ENCODE data around the gene TFF3. TPM values are rescaled to one million over a fixed set of nuclear protein-coding genes. Genes with fewer than 3 reads are reported as not detected.

The TFF3 gene
- total and polyA plus RNA-seq, 10 of the 15 experiments (the other 5 are each of a cell fraction or from before 2014, with no cell fraction given) = not detected

DNA sequence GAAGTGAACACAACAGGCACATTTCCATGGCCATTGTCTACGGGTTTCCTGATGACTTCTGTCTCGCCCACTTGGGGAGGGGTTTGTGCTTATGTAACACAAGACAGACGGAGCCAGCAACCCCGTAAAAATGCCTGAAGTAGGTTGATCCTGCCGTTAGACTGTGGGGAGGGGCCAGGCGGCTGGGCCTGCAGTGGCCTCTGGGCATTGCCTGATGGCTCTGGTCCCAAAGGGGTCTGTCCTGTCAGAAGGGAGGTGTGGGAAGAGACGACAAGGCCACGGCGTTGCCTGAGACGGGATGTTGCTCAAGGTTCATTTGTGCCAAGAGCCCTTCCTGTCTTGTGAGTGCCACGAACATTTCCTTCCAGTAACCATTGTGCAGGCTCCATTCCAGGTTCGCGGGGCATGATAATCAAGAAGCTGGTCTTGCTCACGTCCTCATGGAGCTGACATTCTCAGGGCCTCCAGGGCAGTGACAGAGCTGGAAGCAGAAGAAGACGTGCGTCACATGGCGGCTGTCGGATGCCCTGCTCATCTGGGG is 51.5 kb downstream of the TFF3 start:
- Histone ChIP-seq H3K9ac (ENCODE audit: control insufficient read depth, insufficient read depth, low read length) (no peak overlapping the region), H3K36me3 (ENCODE audit: control insufficient read depth in 2 of 2, insufficient read depth in 2 of 2, low read length in 1 of 2) (no peaks in the 10 kb centered on the region; a peak in 1 of 4 replicates), H3K27ac (ENCODE audit: control insufficient read depth, insufficient read depth) (no peak overlapping the region), H3K4me2 (ENCODE audit: control insufficient read depth, insufficient read depth) (no peak overlapping the region), H3K9me3 (replicated peaks; ENCODE audit: control insufficient read depth, insufficient read depth, low read length) (no peaks in the 10 kb centered on the region), H3K79me2 (ENCODE audit: control insufficient read depth, insufficient read depth, low read length) (no peaks in the 10 kb centered on the region), H2AFZ (ENCODE audit: control insufficient read depth, low read depth, low read length) (no peak overlapping the region), H3K4me1 (ENCODE audit: control insufficient read depth, insufficient read depth, low read length) (no peaks in the 10 kb centered on the region), H3K27me3 (replicated peaks in 1 of 2; ENCODE audit: control insufficient read depth in 2 of 2, insufficient read depth in 2 of 2, low read length in 1 of 2) (no peaks in the 10 kb centered on the region; a peak in 1 of 4 replicates), H4K20me1 (ENCODE audit: control insufficient read depth, insufficient read depth) (no peaks in the 10 kb centered on the region), H3K4me3 (no peak overlapping the region)
- CTCF ChIA-PET = interaction anchor here (0.6 to 1.8 kb wide), 5 partner anchors 11 to 980 kb away, joined by 3 to 5 read pairs (median 3); no protein-coding TSS in a partner anchor
- in situ Hi-C loops (cut with MboI) = no loop called here
- intact Hi-C loops (cut with micrococcal nuclease; ENCODE audit: unreplicated experiment) = no loop called here
- RAD21 ChIA-PET (ENCODE audit: unreplicated experiment) = interaction anchor here (1.8 kb wide), 1 partner anchor 118 kb away, joined by 8 read pairs; no protein-coding TSS in a partner anchor
- SMC1A ChIA-PET (ENCODE audit: uncharacterized antibody, unreplicated experiment) = no interaction called here
- FAIRE-seq (no peak), DNase-seq (ENCODE audit: low read depth, low spot score) (no peak), ATAC-seq (no peak)
- 29% methylated on average over 18 of the region's 18 CpGs for WGBS (ENCODE audit: insufficient coverage, insufficient replicate concordance, low lambda C conversion rate, missing lambda C conversion rate)
- POLR2A ChIA-PET = no interaction called here
- no peak for TF ChIP-seq HDGF (IDR thresholded peaks at IDR 0.05)
- no peak for TF ChIP-seq SUZ12 (IDR thresholded peaks at IDR 0.05; ENCODE audit: unreplicated experiment)
- no TSS peak for BruUV-seq (replicated peaks)

DNA sequence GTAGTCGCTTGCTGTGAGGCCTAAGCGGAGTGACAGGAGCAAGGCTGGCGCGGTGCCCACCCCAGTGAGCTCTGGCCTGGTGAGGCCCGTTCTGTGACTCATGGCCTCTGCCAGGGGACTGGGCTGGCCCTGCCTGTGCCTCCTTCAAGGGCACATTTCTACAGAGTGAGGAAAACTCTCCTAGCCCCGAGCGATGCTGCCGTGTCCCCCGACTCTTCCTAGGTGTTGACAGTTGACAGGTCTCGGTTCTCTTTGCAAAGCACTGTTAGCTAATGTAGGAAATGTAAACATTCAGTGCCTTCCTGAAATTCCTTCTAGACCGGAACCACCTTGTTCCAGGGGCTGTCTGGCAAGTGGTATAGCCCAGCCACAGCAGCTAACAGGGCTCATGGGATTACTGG is 52.4 kb downstream of the TFF3 start:
- Histone ChIP-seq H3K4me2 (ENCODE audit: control insufficient read depth, insufficient read depth) (no peak overlapping the region), H3K27me3 (replicated peaks in 1 of 2; ENCODE audit: control insufficient read depth in 2 of 2, insufficient read depth in 2 of 2, low read length in 1 of 2) (no peaks in the 10 kb centered on the region; a peak in 1 of 4 replicates), H3K27ac (ENCODE audit: control insufficient read depth, insufficient read depth) (no peak overlapping the region), H3K4me3 (no peak overlapping the region), H3K9ac (ENCODE audit: control insufficient read depth, insufficient read depth, low read length) (no peak overlapping the region), H4K20me1 (ENCODE audit: control insufficient read depth, insufficient read depth) (no peaks in the 10 kb centered on the region), H3K36me3 (ENCODE audit: control insufficient read depth in 2 of 2, insufficient read depth in 2 of 2, low read length in 1 of 2) (no peaks in the 10 kb centered on the region; a peak in 1 of 4 replicates), H3K79me2 (ENCODE audit: control insufficient read depth, insufficient read depth, low read length) (no peaks in the 10 kb centered on the region), H3K9me3 (replicated peaks; ENCODE audit: control insufficient read depth, insufficient read depth, low read length) (no peaks in the 10 kb centered on the region), H3K4me1 (ENCODE audit: control insufficient read depth, insufficient read depth, low read length) (no peaks in the 10 kb centered on the region), H2AFZ (ENCODE audit: control insufficient read depth, low read depth, low read length) (no peak overlapping the region)
- ChIA-PET SMC1A (ENCODE audit: uncharacterized antibody, unreplicated experiment) (no interaction called here), CTCF (interaction anchor here (0.8 to 5.1 kb wide), 6 partner anchors 11 to 980 kb away, joined by 3 to 151 read pairs (median 5); no protein-coding TSS in a partner anchor), RAD21 (ENCODE audit: unreplicated experiment) (interaction anchor here (1.8 kb wide), 1 partner anchor 118 kb away, joined by 8 read pairs; no protein-coding TSS in a partner anchor), POLR2A (no interaction called here)
- BruUV-seq (replicated peaks) = no TSS peak
- DNase-seq (ENCODE audit: low read depth, low spot score) (no peak), ATAC-seq (no peak), FAIRE-seq (no peak)
- TF ChIP-seq POLR2AphosphoS2 (IDR thresholded peaks at IDR 0.05; ENCODE audit: low read depth, low read length) (no peak), PAX5 (IDR thresholded peaks at IDR 0.05; ENCODE audit: borderline replicate concordance, low read depth, low read length) (no peak), POLR2AphosphoS5 (IDR thresholded peaks at IDR 0.05; ENCODE audit: low read length) (no peak), BACH1 (IDR thresholded peaks at IDR 0.05; ENCODE audit: borderline replicate concordance) (no peak), SP1 (IDR thresholded peaks at IDR 0.05; ENCODE audit: low read depth, low read length) (no peak), SIN3A (IDR thresholded peaks at IDR 0.05; ENCODE audit: low read depth, low read length) (no peak), CBX5 (IDR thresholded peaks at IDR 0.05; ENCODE audit: low read depth) (no peak)
- TF ChIP-seq, protein P1, sequence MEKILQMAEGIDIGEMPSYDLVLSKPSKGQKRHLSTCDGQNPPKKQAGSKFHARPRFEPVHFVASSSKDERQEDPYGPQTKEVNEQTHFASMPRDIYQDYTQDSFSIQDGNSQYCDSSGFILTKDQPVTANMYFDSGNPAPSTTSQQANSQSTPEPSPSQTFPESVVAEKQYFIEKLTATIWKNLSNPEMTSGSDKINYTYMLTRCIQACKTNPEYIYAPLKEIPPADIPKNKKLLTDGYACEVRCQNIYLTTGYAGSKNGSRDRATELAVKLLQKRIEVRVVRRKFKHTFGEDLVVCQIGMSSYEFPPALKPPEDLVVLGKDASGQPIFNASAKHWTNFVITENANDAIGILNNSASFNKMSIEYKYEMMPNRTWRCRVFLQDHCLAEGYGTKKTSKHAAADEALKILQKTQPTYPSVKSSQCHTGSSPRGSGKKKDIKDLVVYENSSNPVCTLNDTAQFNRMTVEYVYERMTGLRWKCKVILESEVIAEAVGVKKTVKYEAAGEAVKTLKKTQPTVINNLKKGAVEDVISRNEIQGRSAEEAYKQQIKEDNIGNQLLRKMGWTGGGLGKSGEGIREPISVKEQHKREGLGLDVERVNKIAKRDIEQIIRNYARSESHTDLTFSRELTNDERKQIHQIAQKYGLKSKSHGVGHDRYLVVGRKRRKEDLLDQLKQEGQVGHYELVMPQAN (conservative IDR thresholded peaks at IDR 0.05) = no peak
- TF ChIP-seq, protein P2, sequence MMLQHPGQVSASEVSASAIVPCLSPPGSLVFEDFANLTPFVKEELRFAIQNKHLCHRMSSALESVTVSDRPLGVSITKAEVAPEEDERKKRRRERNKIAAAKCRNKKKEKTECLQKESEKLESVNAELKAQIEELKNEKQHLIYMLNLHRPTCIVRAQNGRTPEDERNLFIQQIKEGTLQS (IDR thresholded peaks at IDR 0.05; ENCODE audit: borderline replicate concordance, extremely low read depth, low read depth, low read length) = no peak
- TF ChIP-seq, protein P3, sequence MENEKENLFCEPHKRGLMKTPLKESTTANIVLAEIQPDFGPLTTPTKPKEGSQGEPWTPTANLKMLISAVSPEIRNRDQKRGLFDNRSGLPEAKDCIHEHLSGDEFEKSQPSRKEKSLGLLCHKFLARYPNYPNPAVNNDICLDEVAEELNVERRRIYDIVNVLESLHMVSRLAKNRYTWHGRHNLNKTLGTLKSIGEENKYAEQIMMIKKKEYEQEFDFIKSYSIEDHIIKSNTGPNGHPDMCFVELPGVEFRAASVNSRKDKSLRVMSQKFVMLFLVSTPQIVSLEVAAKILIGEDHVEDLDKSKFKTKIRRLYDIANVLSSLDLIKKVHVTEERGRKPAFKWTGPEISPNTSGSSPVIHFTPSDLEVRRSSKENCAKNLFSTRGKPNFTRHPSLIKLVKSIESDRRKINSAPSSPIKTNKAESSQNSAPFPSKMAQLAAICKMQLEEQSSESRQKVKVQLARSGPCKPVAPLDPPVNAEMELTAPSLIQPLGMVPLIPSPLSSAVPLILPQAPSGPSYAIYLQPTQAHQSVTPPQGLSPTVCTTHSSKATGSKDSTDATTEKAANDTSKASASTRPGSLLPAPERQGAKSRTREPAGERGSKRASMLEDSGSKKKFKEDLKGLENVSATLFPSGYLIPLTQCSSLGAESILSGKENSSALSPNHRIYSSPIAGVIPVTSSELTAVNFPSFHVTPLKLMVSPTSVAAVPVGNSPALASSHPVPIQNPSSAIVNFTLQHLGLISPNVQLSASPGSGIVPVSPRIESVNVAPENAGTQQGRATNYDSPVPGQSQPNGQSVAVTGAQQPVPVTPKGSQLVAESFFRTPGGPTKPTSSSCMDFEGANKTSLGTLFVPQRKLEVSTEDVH (IDR thresholded peaks at IDR 0.05; ENCODE audit: low read depth, partially characterized antibody) = no peak
- in situ Hi-C loops (cut with MboI) = no loop called here
- intact Hi-C loops (cut with micrococcal nuclease; ENCODE audit: unreplicated experiment) = no loop called here
- 58% methylated on average over 11 of the region's 11 CpGs for WGBS (ENCODE audit: insufficient coverage, insufficient replicate concordance, low lambda C conversion rate, missing lambda C conversion rate)

All from GM12878 (cell line).